A549 (cell line): ENCODE measurements around the gene TSPAN14. TPM values are rescaled to one million over a fixed set of nuclear protein-coding genes. Genes with fewer than 3 reads are reported as not detected.

Experiments used
- ATAC-seq, 2 experiments: fragments of 200-7000 bp in 1 of 2; fragments of >200 bp in 1 of 2; cut with Nextera tagmentation in 1 of 2; cut with Tn5 transposase in 1 of 2; 3 replicates each; pipeline versions ENCODE4 v1.8.0 to v1.9.1; 2018 to 2020; ENCODE audit warnings: mild to moderate bottlenecking in 1 of 2, moderate library complexity in 1 of 2
- CTCF ChIA-PET: fragments of 300-600 bp; sonication (Branson Sonifier 250); formaldehyde crosslinking; extraction: SDS; loops from one replicate; lab custom pipeline; 2021; ENCODE audit warnings: antibody characterized with exemption, inconsistent platforms; lab: Yijun Ruan, JAX
- POLR2A ChIA-PET: fragments of 350-600 bp; formaldehyde crosslinking; extraction: SDS; loops from one replicate; lab custom pipeline; 2021; ENCODE audit warnings: antibody characterized with exemption, inconsistent platforms; lab: Yijun Ruan, JAX
- DNase-seq, 2 experiments: peaks; one replicate each; pipeline versions ENCODE4 v3.0.0 to v3.0.0-alpha.2; 2011 to 2016; ENCODE audit warnings: low read depth in 1 of 2, low spot score in 1 of 2
- FAIRE-seq: peaks from 2 replicates; lab custom pipeline; 2011; peaks lifted over from hg19 to GRCh38; lab: Jason Lieb, UNC
- H3K27ac ChIP-seq, 2 experiments: fragments of >200 bp; sonication (Bioruptor Twin); formaldehyde crosslinking; 3 replicates each; pipeline ENCODE4 v1.5.1; 2016 to 2017
- H3K4me1 ChIP-seq: fragments of >200 bp; sonication (Bioruptor Twin); formaldehyde crosslinking; 3 replicates; pipeline ENCODE4 v1.6.1; 2016
- H3K4me2 ChIP-seq: fragments of >200 bp; sonication (Bioruptor Twin); formaldehyde crosslinking; 3 replicates; pipeline ENCODE4 v1.6.1; 2016
- H3K4me3 ChIP-seq: fragments of >200 bp; sonication (Bioruptor Twin); formaldehyde crosslinking; 3 replicates; pipeline ENCODE4 v1.5.1; 2016
- H3K9me3 ChIP-seq: fragments of >200 bp; sonication (Bioruptor Twin); formaldehyde crosslinking; 3 replicates; pipeline ENCODE4 v1.6.1; 2016
- BHLHE40 ChIP-seq: IDR thresholded peaks from 2 replicates; pipeline ENCODE4 v1.6.1; 2012; ENCODE audit warnings: low read depth, low read length, inconsistent platforms
- CBX2 ChIP-seq: fragments of 200-600 bp; sonication (generic); IDR thresholded peaks from 2 replicates; pipeline ENCODE4 v1.6.1; 2016; ENCODE audit warnings: low read depth, mild to moderate bottlenecking, borderline replicate concordance
- CBX8 ChIP-seq: fragments of 200-600 bp; sonication (generic); IDR thresholded peaks from 2 replicates; pipeline ENCODE4 v1.6.1; 2016
- CEBPB ChIP-seq, 2 experiments: fragments of >200 bp in 1 of 2; sonication (Bioruptor Twin) in 1 of 2; formaldehyde crosslinking in 1 of 2; IDR thresholded peaks; 2 replicates each; pipeline ENCODE4 v1.6.1; 2012 to 2016
- CTCF ChIP-seq: fragments of >200 bp; sonication (Bioruptor Twin); formaldehyde crosslinking; IDR thresholded peaks from 3 replicates; pipeline ENCODE4 v1.5.1; 2016
- EHF ChIP-seq: fragments of 250-450 bp; sonication (Bioruptor Pico); IDR thresholded peaks from 2 replicates; pipeline ENCODE4 v1.5.0; 2020; ENCODE audit warnings: mild to moderate bottlenecking
- EHMT2 ChIP-seq: fragments of 200-600 bp; sonication (generic); IDR thresholded peaks from 2 replicates; pipeline ENCODE4 v1.6.1; 2016; ENCODE audit warnings: antibody characterized with exemption, low read depth, mild to moderate bottlenecking, moderate library complexity
- ELK1 ChIP-seq: fragments of 150-350 bp; IDR thresholded peaks from 2 replicates; pipeline ENCODE4 v1.6.1; 2014; ENCODE audit warnings: low read depth, mild to moderate bottlenecking, low read length
- ESRRA ChIP-seq: fragments of 150-350 bp; IDR thresholded peaks from 2 replicates; pipeline ENCODE4 v1.6.1; 2014; ENCODE audit warnings: mild to moderate bottlenecking, low read length, borderline replicate concordance
- FOSB ChIP-seq: fragments of 250-450 bp; sonication (Bioruptor Pico); IDR thresholded peaks from 2 replicates; pipeline ENCODE4 v1.5.0; 2020; ENCODE audit warnings: mild to moderate bottlenecking, moderate library complexity
- FOSL2 ChIP-seq, 2 experiments: fragments of 450-650 bp in 1 of 2; fragments of >200 bp in 1 of 2; sonication (Bioruptor Twin) in 1 of 2; formaldehyde crosslinking; IDR thresholded peaks; 2 replicates each; pipeline versions ENCODE4 v1.5.0 to v1.6.1; 2016 to 2020; ENCODE audit warnings: mild to moderate bottlenecking in 1 of 2, moderate library complexity in 1 of 2
- GATA3 ChIP-seq: IDR thresholded peaks from 2 replicates; pipeline ENCODE4 v1.6.1; 2012; ENCODE audit warnings: borderline replicate concordance
- HES2 ChIP-seq: fragments of >200 bp; sonication (Bioruptor Twin); formaldehyde crosslinking; IDR thresholded peaks from 2 replicates; pipeline ENCODE4 v1.6.1; 2016
- HEYL ChIP-seq: fragments of 250-450 bp; sonication (Bioruptor Pico); IDR thresholded peaks from 2 replicates; pipeline ENCODE4 v1.8.0; 2021; ENCODE audit warnings: mild to moderate bottlenecking, moderate library complexity
- HMGXB4 ChIP-seq: fragments of 250-450 bp; sonication (Bioruptor Pico); IDR thresholded peaks from 2 replicates; pipeline ENCODE4 v1.5.0; 2021; ENCODE audit warnings: mild to moderate bottlenecking, moderate library complexity, borderline replicate concordance
- HOXB13 ChIP-seq: fragments of 250-450 bp; sonication (Bioruptor Pico); IDR thresholded peaks from 2 replicates; pipeline ENCODE4 v1.5.0; 2020; ENCODE audit warnings: low read depth, mild to moderate bottlenecking, moderate library complexity
- KDM1A ChIP-seq: fragments of 200-600 bp; sonication (generic); IDR thresholded peaks from 2 replicates; pipeline ENCODE4 v1.6.1; 2016; ENCODE audit warnings: low read depth, mild to moderate bottlenecking
- MAX ChIP-seq: IDR thresholded peaks from 2 replicates; pipeline ENCODE4 v1.6.1; 2012
- MYC ChIP-seq: IDR thresholded peaks from 2 replicates; pipeline ENCODE4 v1.6.1; 2012; ENCODE audit warnings: mild to moderate bottlenecking, inconsistent platforms, low read length, improper control_type of control experiment, borderline replicate concordance
- NFE2L2 ChIP-seq: fragments of 150-350 bp; conservative IDR thresholded peaks from 2 replicates; pipeline ENCODE4 v1.6.1; 2014; ENCODE audit warnings: low read length
- NPAS2 ChIP-seq: fragments of 250-450 bp; sonication (Bioruptor Pico); IDR thresholded peaks from 2 replicates; pipeline ENCODE4 v1.8.0; 2022; ENCODE audit warnings: mild to moderate bottlenecking, moderate library complexity, borderline replicate concordance
- NR3C1 ChIP-seq: fragments of >200 bp; sonication (Bioruptor Twin); formaldehyde crosslinking; IDR thresholded peaks from 3 replicates; pipeline ENCODE4 v1.6.1; 2017
- PHF8 ChIP-seq: fragments of 200-600 bp; sonication (generic); IDR thresholded peaks from 2 replicates; pipeline ENCODE4 v1.6.1; 2016; ENCODE audit warnings: low read depth, mild to moderate bottlenecking, antibody characterized with exemption, moderate library complexity, borderline replicate concordance
- POLR2A ChIP-seq: IDR thresholded peaks from 2 replicates; pipeline ENCODE4 v1.6.1; 2012; ENCODE audit warnings: mild to moderate bottlenecking, low read length
- POLR2AphosphoS2 ChIP-seq: conservative IDR thresholded peaks from 2 replicates; pipeline ENCODE4 v1.6.1; 2012; ENCODE audit warnings: low read length, improper control_type of control experiment, inconsistent platforms
- SMC3 ChIP-seq: fragments of >200 bp; sonication (Bioruptor Twin); formaldehyde crosslinking; IDR thresholded peaks from 3 replicates; pipeline ENCODE4 v1.6.1; 2018; ENCODE audit warnings: inconsistent platforms
- TFCP2L1 ChIP-seq: fragments of 250-450 bp; sonication (Bioruptor Pico); IDR thresholded peaks from 2 replicates; pipeline ENCODE4 v1.5.0; 2021; ENCODE audit warnings: mild to moderate bottlenecking
- ZFP36 ChIP-seq: fragments of 450-650 bp; IDR thresholded peaks from 2 replicates; pipeline ENCODE4 v1.6.1; 2014; ENCODE audit warnings: borderline replicate concordance; ENCODE audit not compliant: partially characterized antibody
- ZNF302 ChIP-seq: fragments of 250-450 bp; sonication (Bioruptor Pico); IDR thresholded peaks from 2 replicates; pipeline ENCODE4 v1.9.0; 2021; ENCODE audit warnings: inconsistent platforms, mild to moderate bottlenecking, moderate library complexity
- ZSCAN20 ChIP-seq: fragments of 250-450 bp; sonication (Bioruptor Pico); IDR thresholded peaks from 2 replicates; pipeline ENCODE4 v1.8.0; 2022; ENCODE audit warnings: mild to moderate bottlenecking, moderate library complexity
- WGBS: methylation state at CpG from one replicate; pipeline ENCODE4 v1.1.6; 2017; ENCODE audit errors: missing lambda C conversion rate; 5-methylcytosine and 5-hydroxymethylcytosine counted together
- polyA plus RNA-seq, 4 experiments: library from polyadenylated mRNA; depleted of rRNA in 3 of 4; stranded (reverse); fragments of >200 nt; fragmentation: RNase III in 1 of 4; extraction: RNeasy Plus Mini Kit Qiagen cat#74134 plus additional on column Dnase treatment in 1 of 4; gene quantifications; 2 replicates in 3 of 4; 3 replicates in 1 of 4; pipeline ENCODE4 v1.2.3, GENCODE V29; 2011 to 2017

TSPAN14 gene
- polyA plus RNA-seq, 2 of the 4 experiments (the other 2 are of a cell fraction) = 87.0 to 124 TPM

- TF ChIP-seq MYC (no peak), NFE2L2 (no peak)
Observed at GRCh38 chr10:80455461-80456349, 1.6 kb downstream of the TSPAN14 start (continued).

- POLR2A ChIA-PET = no interaction called here
- Histone ChIP-seq H3K9me3 (no peaks in the 10 kb centered on the region), H3K4me1 (peaks cover 77% of the 10 kb centered on the region), H3K4me3 (peak overlapping the region; percentile 23; the same call in 2 of the 3 replicates), H3K27ac (peak overlapping the region; percentile 59 to 100), H3K4me2 (peak overlapping the region; percentile 93)
- no peak for FAIRE-seq
- no peak for DNase-seq
- ATAC-seq = no peak
- CTCF ChIA-PET = interaction anchor here (1.6 to 38.6 kb wide), 3 partner anchors 13 to 48 kb away, joined by 7 to 928 read pairs (median 14); no protein-coding TSS in a partner anchor
- no peak for TF ChIP-seq ELK1
- TF ChIP-seq PHF8 = no peak
- TF ChIP-seq NPAS2 = no peak
- no peak for TF ChIP-seq NR3C1
- TF ChIP-seq POLR2A = no peak
- no peak for TF ChIP-seq GATA3
- TF ChIP-seq HMGXB4 (CRISPR knock-in tag) = no peak
- TF ChIP-seq KDM1A = no peak
- no peak for TF ChIP-seq CBX2
- TF ChIP-seq ZFP36 = no peak
- TF ChIP-seq TFCP2L1 (CRISPR knock-in tag) = no peak
- no peak for TF ChIP-seq ESRRA
- no peak for TF ChIP-seq ZNF302 (CRISPR knock-in tag)
- TF ChIP-seq HOXB13 (CRISPR knock-in tag) = no peak
- no peak for TF ChIP-seq EHMT2
- WGBS = 79% methylated on average over 7 of the region's 8 CpGs
Observed at GRCh38 chr10:80457554-80458262, 3.6 kb downstream of the TSPAN14 start.

GRCh38 chr10:80458263-80458625, 4.1 kb downstream of the TSPAN14 start:
- FAIRE-seq (no peak), DNase-seq (no peak), ATAC-seq (no peak)
- Histone ChIP-seq H3K27ac (peak overlapping the region; percentile 59 to 100), H3K4me2 (peak overlapping the region; percentile 93), H3K4me3 (peak overlapping the region; percentile 23; the same call in 2 of the 3 replicates), H3K9me3 (no peaks in the 10 kb centered on the region), H3K4me1 (peaks cover 77% of the 10 kb centered on the region)
- CTCF ChIA-PET = interaction anchor here (1.1 to 38.6 kb wide), 5 partner anchors 10 to 48 kb away, joined by 4 to 928 read pairs (median 7); no protein-coding TSS in a partner anchor
- POLR2A ChIA-PET = no interaction called here
- WGBS = 55% methylated on average over 4 of the region's 4 CpGs
- TF ChIP-seq CTCF (no peak), MAX (no peak), POLR2AphosphoS2 (no peak), ZNF302 (CRISPR knock-in tag) (no peak), CEBPB (IDR thresholded peaks at IDR 0.05) (no peak), NFE2L2 (no peak), FOSB (CRISPR knock-in tag) (no peak), HEYL (CRISPR knock-in tag) (no peak), SMC3 (no peak), CBX8 (no peak), FOSL2 (IDR thresholded peaks at IDR 0.05) (no peak), FOSL2 (CRISPR knock-in tag; IDR thresholded peaks at IDR 0.05) (no peak), EHF (CRISPR knock-in tag) (no peak), BHLHE40 (no peak), NR3C1 (no peak), GATA3 (no peak), HES2 (no peak), ZSCAN20 (no peak)
